ENCODE data around the gene ARRDC1. TPM values are rescaled to one million over a fixed set of nuclear protein-coding genes. Genes with fewer than 3 reads are reported as not detected.

ARRDC1 gene
- polyA plus RNA-seq, 1 donor from 2014 or later = 53.4 TPM

- H3F3A ChIP-seq (ENCODE audit: insufficient read depth, low read length, poor library complexity, severe bottlenecking) = no peaks in the 10 kb centered on the region
- H3K4me3 ChIP-seq (ENCODE audit: low read length) = no peak overlapping the region
- no peak for TF ChIP-seq MXI1 (conservative IDR thresholded peaks at IDR 0.05; ENCODE audit: poor library complexity, severe bottlenecking)
- TF ChIP-seq, protein P1, sequence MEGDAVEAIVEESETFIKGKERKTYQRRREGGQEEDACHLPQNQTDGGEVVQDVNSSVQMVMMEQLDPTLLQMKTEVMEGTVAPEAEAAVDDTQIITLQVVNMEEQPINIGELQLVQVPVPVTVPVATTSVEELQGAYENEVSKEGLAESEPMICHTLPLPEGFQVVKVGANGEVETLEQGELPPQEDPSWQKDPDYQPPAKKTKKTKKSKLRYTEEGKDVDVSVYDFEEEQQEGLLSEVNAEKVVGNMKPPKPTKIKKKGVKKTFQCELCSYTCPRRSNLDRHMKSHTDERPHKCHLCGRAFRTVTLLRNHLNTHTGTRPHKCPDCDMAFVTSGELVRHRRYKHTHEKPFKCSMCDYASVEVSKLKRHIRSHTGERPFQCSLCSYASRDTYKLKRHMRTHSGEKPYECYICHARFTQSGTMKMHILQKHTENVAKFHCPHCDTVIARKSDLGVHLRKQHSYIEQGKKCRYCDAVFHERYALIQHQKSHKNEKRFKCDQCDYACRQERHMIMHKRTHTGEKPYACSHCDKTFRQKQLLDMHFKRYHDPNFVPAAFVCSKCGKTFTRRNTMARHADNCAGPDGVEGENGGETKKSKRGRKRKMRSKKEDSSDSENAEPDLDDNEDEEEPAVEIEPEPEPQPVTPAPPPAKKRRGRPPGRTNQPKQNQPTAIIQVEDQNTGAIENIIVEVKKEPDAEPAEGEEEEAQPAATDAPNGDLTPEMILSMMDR (IDR thresholded peaks at IDR 0.05; ENCODE audit: poor library complexity, severe bottlenecking) = no peak
- TF ChIP-seq SMC3 (conservative IDR thresholded peaks at IDR 0.05; ENCODE audit: poor library complexity) = no peak
- TF ChIP-seq RAD21 (conservative IDR thresholded peaks at IDR 0.05) = no peak
- no peak for TF ChIP-seq REST (IDR thresholded peaks at IDR 0.05; ENCODE audit: borderline replicate concordance)
- no peak for TF ChIP-seq TAF1 (IDR thresholded peaks at IDR 0.05; ENCODE audit: low read depth)
- no peak for TF ChIP-seq EZH2 (IDR thresholded peaks at IDR 0.05; ENCODE audit: borderline replicate concordance, insufficient read depth, low read length, poor library complexity, severe bottlenecking)
- TF ChIP-seq EP300 (conservative IDR thresholded peaks at IDR 0.05; ENCODE audit: poor library complexity, severe bottlenecking) = no peak
- TF ChIP-seq POLR2AphosphoS5 (IDR thresholded peaks at IDR 0.05) = no peak
- no peak overlapping the region for H2AFZ ChIP-seq (ENCODE audit: low read depth, low read length)
- no peak overlapping the region for H3K9ac ChIP-seq (ENCODE audit: low read length)
- H3K79me2 ChIP-seq (replicated peaks; ENCODE audit: insufficient read depth, low read length) = peaks cover 33% of the 10 kb centered on the region
- no peaks in the 10 kb centered on the region for H3K9me2 ChIP-seq (ENCODE audit: insufficient read depth, low read length)
- no peaks in the 10 kb centered on the region for H3K9me3 ChIP-seq (ENCODE audit: low read length)
- no peaks in the 10 kb centered on the region for H4K20me1 ChIP-seq (ENCODE audit: insufficient read depth)
- H3K36me3 ChIP-seq (ENCODE audit: insufficient read depth, low read length) = no peaks in the 10 kb centered on the region
- H3K27me3 ChIP-seq (ENCODE audit: insufficient read depth, low read depth, low read length) = no peaks in the 10 kb centered on the region
- H3K4me2 ChIP-seq (ENCODE audit: low read length) = no peak overlapping the region
- H3K27ac ChIP-seq (ENCODE audit: low read length) = no peak overlapping the region
These were observed 53.3 kb downstream of the ARRDC1 start for GRCh38 chr9:137658781-137659180.

DNA sequence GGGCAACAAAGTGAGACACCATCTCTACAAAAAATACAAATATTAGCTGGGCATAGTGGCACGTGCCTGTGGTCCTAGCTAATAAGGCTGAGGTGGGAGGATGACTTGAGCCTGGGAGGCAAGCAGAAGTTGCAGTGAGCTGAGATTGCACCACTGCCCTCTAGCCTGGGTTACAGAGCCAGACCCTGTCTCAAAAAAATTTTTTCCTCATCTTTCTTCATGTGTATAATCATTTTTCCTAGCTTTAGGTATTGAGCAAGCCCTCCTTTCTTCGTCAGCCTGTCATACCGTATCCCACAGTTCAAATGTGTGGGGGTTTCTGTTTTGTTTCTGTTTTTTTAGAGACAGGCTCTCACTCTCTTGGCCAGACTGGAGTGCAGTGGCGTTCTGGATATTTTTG lies 54.7 kb downstream of the ARRDC1 start:
- Histone ChIP-seq H3K36me3 (ENCODE audit: insufficient read depth, low read length) (no peaks in the 10 kb centered on the region), H3K4me2 (ENCODE audit: low read length) (no peak overlapping the region), H3K4me3 (ENCODE audit: low read length) (no peak overlapping the region), H4K20me1 (ENCODE audit: insufficient read depth) (no peaks in the 10 kb centered on the region), H2AFZ (ENCODE audit: low read depth, low read length) (no peak overlapping the region), H3K79me2 (replicated peaks; ENCODE audit: insufficient read depth, low read length) (peaks cover 34% of the 10 kb centered on the region), H3F3A (ENCODE audit: insufficient read depth, low read length, poor library complexity, severe bottlenecking) (no peaks in the 10 kb centered on the region), H3K9ac (ENCODE audit: low read length) (no peak overlapping the region), H3K27ac (ENCODE audit: low read length) (no peak overlapping the region), H3K9me3 (ENCODE audit: low read length) (no peaks in the 10 kb centered on the region), H3K9me2 (ENCODE audit: insufficient read depth, low read length) (no peaks in the 10 kb centered on the region), H3K27me3 (ENCODE audit: insufficient read depth, low read depth, low read length) (no peaks in the 10 kb centered on the region)
- TF ChIP-seq, protein P1 (IDR thresholded peaks at IDR 0.05; ENCODE audit: poor library complexity, severe bottlenecking) = no peak
- TF ChIP-seq SMC3 (conservative IDR thresholded peaks at IDR 0.05; ENCODE audit: poor library complexity) (no peak), MXI1 (conservative IDR thresholded peaks at IDR 0.05; ENCODE audit: poor library complexity, severe bottlenecking) (no peak), REST (IDR thresholded peaks at IDR 0.05; ENCODE audit: borderline replicate concordance) (no peak), EP300 (conservative IDR thresholded peaks at IDR 0.05; ENCODE audit: poor library complexity, severe bottlenecking) (no peak)
